Measurements from ENCODE around the gene RPS15. TPM values are rescaled to one million over a fixed set of nuclear protein-coding genes. Genes with fewer than 3 reads are reported as not detected.
A peak's percentile ranks its signal among the peaks of the same experiment; 100 is the strongest.

The RPS15 gene
- total and polyA plus RNA-seq, 2 donors, result 507 to 3,233 TPM

- H3K27ac ChIP-seq (ENCODE audit: low read depth), result no peak overlapping the region
- no peak for DNase-seq (ENCODE audit: extremely low spot score)
- H3K4me1 ChIP-seq (ENCODE audit: insufficient read depth), result no peaks in the 10 kb centered on the region
- 69% methylated on average over 42 of the region's 42 CpGs for WGBS
- no peaks in the 10 kb centered on the region for H3K36me3 ChIP-seq (ENCODE audit: insufficient read depth)
- H3K4me3 ChIP-seq (ENCODE audit: low read depth, low read length), result no peak overlapping the region
Measured at GRCh38 chr19:1396768-1397679, 41.2 kb upstream of the RPS15 start.

GRCh38 chr19:1397838-1398237 is 40.4 kb upstream of the RPS15 start:
- no peaks in the 10 kb centered on the region for H3K36me3 ChIP-seq (ENCODE audit: insufficient read depth)
- no peaks in the 10 kb centered on the region for H3K4me1 ChIP-seq (ENCODE audit: insufficient read depth)
- H3K27ac ChIP-seq (ENCODE audit: low read depth), result no peak overlapping the region
- DNase-seq (ENCODE audit: extremely low spot score), result no peak
- WGBS, result 92% methylated on average over 9 of the region's 9 CpGs
- H3K4me3 ChIP-seq (ENCODE audit: low read depth, low read length), result no peak overlapping the region

- H3K4me1 ChIP-seq (ENCODE audit: insufficient read depth), result no peaks in the 10 kb centered on the region
- whole genome bisulfite sequencing, result 92% methylated on average over 19 of the region's 19 CpGs
- H3K27ac ChIP-seq (ENCODE audit: low read depth), result no peak overlapping the region
- DNase-seq (ENCODE audit: extremely low spot score), result no peak
- H3K4me3 ChIP-seq (ENCODE audit: low read depth, low read length), result no peak overlapping the region
- no peaks in the 10 kb centered on the region for H3K36me3 ChIP-seq (ENCODE audit: insufficient read depth)
Measured at GRCh38 chr19:1399079-1399478, 39.1 kb upstream of the RPS15 start.

GRCh38 chr19:1399745-1400144 is 38.5 kb upstream of the RPS15 start:
- Histone ChIP-seq H3K36me3 (ENCODE audit: insufficient read depth) (no peaks in the 10 kb centered on the region), H3K27ac (ENCODE audit: low read depth) (no peak overlapping the region), H3K4me1 (ENCODE audit: insufficient read depth) (no peaks in the 10 kb centered on the region), H3K4me3 (ENCODE audit: low read depth, low read length) (no peak overlapping the region)
- DNase-seq (ENCODE audit: extremely low spot score), result no peak
- 95% methylated on average over 15 of the region's 15 CpGs for WGBS

GRCh38 chr19:1400281-1401137 is 37.7 kb upstream of the RPS15 start:
- H3K27ac ChIP-seq (ENCODE audit: low read depth), result no peak overlapping the region
- whole genome bisulfite sequencing, result 22% methylated on average over 36 of the region's 36 CpGs
- H3K4me1 ChIP-seq (ENCODE audit: insufficient read depth), result no peaks in the 10 kb centered on the region
- no peak for DNase-seq (ENCODE audit: extremely low spot score)
- no peaks in the 10 kb centered on the region for H3K36me3 ChIP-seq (ENCODE audit: insufficient read depth)
- peak overlapping the region; percentile 64 for H3K4me3 ChIP-seq (ENCODE audit: low read depth, low read length)

- no peak for DNase-seq (ENCODE audit: extremely low spot score)
- Histone ChIP-seq H3K4me1 (ENCODE audit: insufficient read depth) (no peaks in the 10 kb centered on the region), H3K36me3 (ENCODE audit: insufficient read depth) (no peaks in the 10 kb centered on the region), H3K27ac (ENCODE audit: low read depth) (no peak within 1 kb of the TSS), H3K4me3 (ENCODE audit: low read depth, low read length) (peak within 1 kb of the TSS; percentile 64)
- WGBS, result 1% methylated on average over 87 of the region's 87 CpGs
Measured at GRCh38 chr19:1401138-1401888, 36.9 kb upstream of the RPS15 start, which contains the start of gene GAMT. TSS of gene GAMT (minus strand) at chr19:1401542. CDS start at chr19:1401476, 66 bp downstream.

GRCh38 chr19:1401889-1402217 is 36.3 kb upstream of the RPS15 start:
- 63% methylated on average over 11 of the region's 11 CpGs for WGBS
- no peak for DNase-seq (ENCODE audit: extremely low spot score)
- Histone ChIP-seq H3K27ac (ENCODE audit: low read depth) (no peak overlapping the region), H3K4me1 (ENCODE audit: insufficient read depth) (no peaks in the 10 kb centered on the region), H3K36me3 (ENCODE audit: insufficient read depth) (no peaks in the 10 kb centered on the region), H3K4me3 (ENCODE audit: low read depth, low read length) (no peak overlapping the region)

GRCh38 chr19:1402411-1403070 is 35.7 kb upstream of the RPS15 start:
- H3K4me3 ChIP-seq (ENCODE audit: low read depth, low read length), result no peak overlapping the region
- DNase-seq (ENCODE audit: extremely low spot score), result no peak
- H3K4me1 ChIP-seq (ENCODE audit: insufficient read depth), result no peaks in the 10 kb centered on the region
- no peaks in the 10 kb centered on the region for H3K36me3 ChIP-seq (ENCODE audit: insufficient read depth)
- WGBS, result 65% methylated on average over 25 of the region's 25 CpGs
- no peak overlapping the region for H3K27ac ChIP-seq (ENCODE audit: low read depth)

GRCh38 chr19:1406774-1407527 is 31.2 kb upstream of the RPS15 start:
- Histone ChIP-seq H3K4me1 (ENCODE audit: insufficient read depth) (peaks cover 2% of the 10 kb centered on the region), H3K4me3 (ENCODE audit: low read depth, low read length) (peak overlapping the region; percentile 40), H3K36me3 (ENCODE audit: insufficient read depth) (no peaks in the 10 kb centered on the region), H3K27ac (ENCODE audit: low read depth) (peak overlapping the region; percentile 52)
- DNase-seq (ENCODE audit: extremely low spot score), result peak; percentile 92
- WGBS, result under 1% methylated on average over 72 of the region's 72 CpGs

GRCh38 chr19:1407528-1408299 is 30.5 kb upstream of the RPS15 start, which contains the start of gene DAZAP1:
TSS of gene DAZAP1 (plus strand) at chr19:1407586. CDS start at chr19:1407774, 188 bp downstream.
- peaks cover 2% of the 10 kb centered on the region for H3K4me1 ChIP-seq (ENCODE audit: insufficient read depth)
- DNase-seq (ENCODE audit: extremely low spot score), result no peak

GRCh38 chr19:1408300-1409203 is 29.6 kb upstream of the RPS15 start:
- no peak for DNase-seq (ENCODE audit: extremely low spot score)
- Histone ChIP-seq H3K4me1 (ENCODE audit: insufficient read depth) (peaks cover 2% of the 10 kb centered on the region), H3K36me3 (ENCODE audit: insufficient read depth) (no peaks in the 10 kb centered on the region), H3K27ac (ENCODE audit: low read depth) (peak overlapping the region; percentile 91), H3K4me3 (ENCODE audit: low read depth, low read length) (peak overlapping the region; percentile 97)
- WGBS, result under 1% methylated on average over 69 of the region's 69 CpGs

More at GRCh38 chr19:1407528-1408299, 30.5 kb upstream of the RPS15 start, which contains the start of gene DAZAP1:
- no peaks in the 10 kb centered on the region for H3K36me3 ChIP-seq (ENCODE audit: insufficient read depth)
- peak within 1 kb of the TSS; percentile 97 for H3K4me3 ChIP-seq (ENCODE audit: low read depth, low read length)
- under 1% methylated on average over 120 of the region's 121 CpGs for WGBS
- peak within 1 kb of the TSS; percentile 91 for H3K27ac ChIP-seq (ENCODE audit: low read depth)
